Activated T-cell treated with anti-CD3 and anti-CD28 coated beads for 4 hours (primary cell): Measurements from ENCODE around the gene ZNF778.
A peak's percentile ranks its signal among the peaks of the same experiment; 100 is the strongest.
"Not testable (repeated sequence)": the region's sequence is repeated elsewhere in the genome, so short reads cannot be mapped to it uniquely, and the experiment has no call there.

Experiments used
- DNase-seq: peaks from one replicate; pipeline ENCODE4 v3.0.0-alpha.2; 2020

ZNF778 gene

DNA sequence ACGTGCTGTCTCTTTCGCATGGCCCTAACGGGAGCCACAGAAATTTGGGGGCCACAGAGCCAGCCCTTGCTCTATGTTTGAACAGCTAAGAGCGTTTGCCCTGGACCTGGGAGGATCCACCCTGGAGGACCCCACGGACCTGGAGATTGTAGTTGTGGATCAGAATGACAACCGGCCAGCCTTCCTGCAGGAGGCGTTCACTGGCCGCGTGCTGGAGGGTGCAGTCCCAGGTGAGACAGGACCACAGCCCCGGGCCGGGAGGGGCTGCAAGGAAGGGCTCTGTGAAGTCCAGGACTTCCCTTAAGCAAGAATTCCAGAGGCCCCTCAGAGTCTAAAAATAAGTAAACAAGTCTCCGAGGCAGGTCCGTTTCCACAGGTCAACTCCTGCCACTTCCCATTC lies 34.0 kb upstream of the ZNF778 start:
- no peak for DNase-seq

- no peak for DNase-seq
Observed at GRCh38 chr16:89183975-89184676, 33.4 kb upstream of the ZNF778 start.

DNA sequence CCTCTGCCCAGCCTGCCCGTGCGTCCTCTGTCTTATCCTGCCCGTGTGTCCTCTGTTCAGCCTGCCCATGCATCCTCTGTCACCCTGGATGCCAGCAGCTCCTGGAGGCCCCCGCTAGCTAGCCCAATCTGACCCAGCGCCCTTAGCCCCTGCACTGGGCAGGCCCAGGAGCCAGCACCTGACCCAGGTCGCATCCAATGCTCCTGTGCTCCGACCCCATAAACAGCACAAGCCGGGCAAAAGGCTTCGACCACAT lies 32.9 kb upstream of the ZNF778 start:
- no peak for DNase-seq

- no peak for DNase-seq
Observed at GRCh38 chr16:89184933-89185794, 32.3 kb upstream of the ZNF778 start.

- DNase-seq, result not testable (repeated sequence)
Observed at GRCh38 chr16:89185887-89186592, 31.5 kb upstream of the ZNF778 start.

- not testable (repeated sequence) for DNase-seq
Observed at GRCh38 chr16:89186593-89187031, 30.9 kb upstream of the ZNF778 start.

- DNase-seq, result no peak
Observed at GRCh38 chr16:89187032-89187769, 30.3 kb upstream of the ZNF778 start.

DNA sequence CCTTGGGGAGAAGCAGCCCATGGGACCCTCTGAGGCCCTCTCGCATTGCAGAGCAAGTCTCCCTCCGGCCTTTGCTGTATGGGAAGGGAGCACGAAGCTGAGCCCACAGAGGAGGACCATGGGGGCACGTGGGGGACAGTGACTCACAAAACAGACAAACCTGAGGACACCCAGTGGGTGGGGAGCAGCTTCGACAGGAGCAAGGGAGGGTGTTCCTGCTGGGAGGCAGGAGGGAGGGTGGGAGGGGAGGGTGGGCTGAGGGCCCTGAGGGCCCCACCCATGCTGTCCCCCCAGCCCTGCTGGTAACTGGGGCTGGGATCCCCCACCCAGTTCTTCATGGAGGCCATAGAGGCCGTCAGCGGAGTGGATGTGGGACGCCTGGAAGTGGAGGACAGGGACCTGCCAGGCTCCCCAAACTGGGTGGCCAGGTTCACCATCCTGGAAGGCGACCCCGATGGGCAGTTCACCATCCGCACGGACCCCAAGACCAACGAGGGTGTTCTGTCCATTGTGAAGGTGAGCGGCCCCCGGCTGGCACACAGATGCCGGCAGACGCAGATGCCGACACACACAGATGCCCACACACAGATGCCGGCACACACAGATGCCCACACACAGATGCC lies 29.6 kb upstream of the ZNF778 start:
- no peak for DNase-seq

DNA sequence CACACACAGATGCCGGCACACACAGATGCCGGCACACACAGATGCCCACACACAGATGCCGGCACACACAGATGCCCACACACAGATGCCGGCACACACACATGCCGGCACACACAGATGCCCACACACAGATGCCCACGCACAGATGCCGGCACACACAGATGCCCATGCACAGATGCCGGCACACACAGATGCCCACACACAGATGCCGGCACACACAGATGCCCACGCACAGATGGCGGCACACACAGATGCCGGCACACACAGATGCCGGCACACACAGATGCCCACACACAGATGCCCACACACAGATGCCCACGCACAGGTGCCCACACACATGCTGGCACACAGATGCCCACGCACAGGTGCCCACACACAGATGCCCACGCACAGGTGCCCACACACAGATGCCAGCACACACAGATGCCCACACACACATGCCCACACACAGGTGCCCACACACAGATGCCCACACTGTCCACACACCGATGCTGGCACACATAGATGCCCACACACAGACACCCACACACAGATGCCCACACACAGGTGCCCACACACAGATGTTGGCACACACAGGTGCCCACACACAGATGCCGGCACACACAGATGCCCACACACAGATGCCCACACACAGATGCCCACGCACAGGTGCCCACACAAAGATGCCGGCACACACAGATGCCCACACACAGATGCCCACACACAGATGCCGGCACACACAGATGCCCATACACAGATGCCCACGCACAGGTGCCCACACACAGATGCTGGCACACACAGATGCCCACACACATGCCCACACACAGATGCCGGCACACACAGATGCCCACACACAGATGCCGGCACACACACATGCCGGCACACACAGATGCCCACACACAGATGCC lies 28.8 kb upstream of the ZNF778 start:
- not testable (repeated sequence) for DNase-seq

- no peak for DNase-seq
Observed at GRCh38 chr16:89189358-89190025, 28.0 kb upstream of the ZNF778 start.

- DNase-seq, result no peak
Observed at GRCh38 chr16:89190150-89190958, 27.1 kb upstream of the ZNF778 start.

- DNase-seq, result no peak
Observed at GRCh38 chr16:89191033-89191900, 26.2 kb upstream of the ZNF778 start.

- no peak for DNase-seq
Observed at GRCh38 chr16:89191901-89192185, 25.7 kb upstream of the ZNF778 start.

GRCh38 chr16:89192186-89192955 lies 25.1 kb upstream of the ZNF778 start:
- DNase-seq, result not testable (repeated sequence)

- peak; percentile 73 for DNase-seq
Observed at GRCh38 chr16:89192956-89193575, 24.4 kb upstream of the ZNF778 start.

GRCh38 chr16:89193576-89194293 lies 23.8 kb upstream of the ZNF778 start:
- no peak for DNase-seq
